Spleen (tissue), 7 donors: Measurements from ENCODE around the gene MERTK.

Experiments used
- POLR2A ChIP-seq, 3 donors: fragments of 450-650 bp; IDR thresholded peaks; one replicate each; pipeline ENCODE4 v1.5.1; 2017; ENCODE audit warnings: antibody characterized with exemption in 3 of 3, mild to moderate bottlenecking in 1 of 3
- TF ChIP-seq, protein P1 (sequence below), 11 experiments: fragments of 200-600 bp in 7 of 11; fragments of 450-650 bp in 4 of 11; sonication (generic) in 4 of 11; IDR thresholded peaks in 8 of 11; conservative IDR thresholded peaks in 3 of 11; 1 replicate in 7 of 11; 2 replicates in 4 of 11; pipeline versions ENCODE4 v1.4.0 to v1.8.0; 2016 to 2021; ENCODE audit warnings: antibody characterized with exemption in 11 of 11, inconsistent platforms in 4 of 11, mild to moderate bottlenecking in 1 of 11
- donor health status: DM: no; HTN: no; CAD: no; lungs with moderate emphysema.
- donor health status: DM: no; HTN: no; CAD: no.
- donor health status: DM: no; HTN: no; CAD: no.

DNA sequence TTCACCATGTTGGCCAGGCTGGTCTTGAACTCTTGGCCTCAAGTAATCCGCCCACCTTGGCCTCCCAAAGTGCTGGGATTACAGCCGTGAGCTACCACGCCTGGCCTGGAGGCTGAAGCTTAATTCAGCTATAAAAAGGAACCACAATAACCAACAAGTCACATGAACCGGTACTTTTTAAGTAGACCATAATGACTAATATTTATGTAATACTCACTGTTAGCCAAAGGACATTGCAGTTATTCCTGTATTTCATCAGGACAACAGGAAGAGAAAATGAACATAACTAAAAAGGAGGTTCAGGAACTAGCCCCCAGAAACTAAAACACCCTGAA, 107.6 kb downstream of the MERTK start:
- TF ChIP-seq, protein P1, sequence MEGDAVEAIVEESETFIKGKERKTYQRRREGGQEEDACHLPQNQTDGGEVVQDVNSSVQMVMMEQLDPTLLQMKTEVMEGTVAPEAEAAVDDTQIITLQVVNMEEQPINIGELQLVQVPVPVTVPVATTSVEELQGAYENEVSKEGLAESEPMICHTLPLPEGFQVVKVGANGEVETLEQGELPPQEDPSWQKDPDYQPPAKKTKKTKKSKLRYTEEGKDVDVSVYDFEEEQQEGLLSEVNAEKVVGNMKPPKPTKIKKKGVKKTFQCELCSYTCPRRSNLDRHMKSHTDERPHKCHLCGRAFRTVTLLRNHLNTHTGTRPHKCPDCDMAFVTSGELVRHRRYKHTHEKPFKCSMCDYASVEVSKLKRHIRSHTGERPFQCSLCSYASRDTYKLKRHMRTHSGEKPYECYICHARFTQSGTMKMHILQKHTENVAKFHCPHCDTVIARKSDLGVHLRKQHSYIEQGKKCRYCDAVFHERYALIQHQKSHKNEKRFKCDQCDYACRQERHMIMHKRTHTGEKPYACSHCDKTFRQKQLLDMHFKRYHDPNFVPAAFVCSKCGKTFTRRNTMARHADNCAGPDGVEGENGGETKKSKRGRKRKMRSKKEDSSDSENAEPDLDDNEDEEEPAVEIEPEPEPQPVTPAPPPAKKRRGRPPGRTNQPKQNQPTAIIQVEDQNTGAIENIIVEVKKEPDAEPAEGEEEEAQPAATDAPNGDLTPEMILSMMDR (IDR thresholded peaks at IDR 0.05 in 8 of 11, conservative IDR thresholded peaks at IDR 0.05 in 3 of 11): no peak
- no peak for TF ChIP-seq POLR2A (IDR thresholded peaks at IDR 0.05)
